ENCODE measurements around the gene MCCC2.
A peak's percentile ranks its signal among the peaks of the same experiment; 100 is the strongest.
"Not testable (repeated sequence)": the region's sequence is repeated elsewhere in the genome, so short reads cannot be mapped to it uniquely, and the experiment has no call there.

Gene MCCC2

DNA sequence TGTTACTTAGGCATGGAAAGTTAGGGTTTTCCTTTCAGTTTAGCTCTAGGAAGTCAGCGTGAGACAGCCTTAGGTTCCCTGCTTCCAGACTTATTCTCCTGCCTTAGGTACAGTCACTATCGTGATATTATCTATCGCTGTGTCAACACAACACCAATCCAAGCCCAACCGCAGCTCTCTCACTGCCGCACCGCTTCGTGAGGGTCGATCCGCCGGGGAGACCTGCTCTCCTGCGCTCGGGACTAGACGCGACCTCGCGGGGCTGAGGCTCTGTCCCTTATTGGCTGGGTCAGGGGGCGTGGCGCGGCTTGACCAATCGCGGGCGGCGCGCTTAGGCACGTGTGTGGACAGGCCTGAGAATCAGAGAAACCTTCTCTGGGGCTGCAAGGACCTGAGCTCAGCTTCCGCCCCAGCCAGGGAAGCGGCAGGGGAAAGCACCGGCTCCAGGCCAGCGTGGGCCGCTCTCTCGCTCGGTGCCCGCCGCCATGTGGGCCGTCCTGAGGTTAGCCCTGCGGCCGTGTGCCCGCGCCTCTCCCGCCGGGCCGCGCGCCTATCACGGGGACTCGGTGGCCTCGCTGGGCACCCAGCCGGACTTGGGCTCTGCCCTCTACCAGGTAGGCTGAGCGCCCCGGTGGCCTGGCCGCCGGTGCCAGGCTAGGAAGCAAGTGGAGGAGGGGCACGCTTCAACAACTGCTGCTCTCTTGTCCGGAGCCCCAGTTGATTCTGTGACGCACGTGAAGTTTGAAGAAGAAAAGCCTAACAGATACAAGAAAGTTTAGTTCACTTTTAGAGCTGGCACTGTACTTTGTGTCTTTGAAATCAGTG, at the start of gene MCCC2:
Gene MCCC2, plus strand, starts transcription at position 400 of the 825 bp plus-strand sequence. Its CDS starts 86 bp downstream, at position 486.
- DNase-seq: peak; percentile 99

DNA sequence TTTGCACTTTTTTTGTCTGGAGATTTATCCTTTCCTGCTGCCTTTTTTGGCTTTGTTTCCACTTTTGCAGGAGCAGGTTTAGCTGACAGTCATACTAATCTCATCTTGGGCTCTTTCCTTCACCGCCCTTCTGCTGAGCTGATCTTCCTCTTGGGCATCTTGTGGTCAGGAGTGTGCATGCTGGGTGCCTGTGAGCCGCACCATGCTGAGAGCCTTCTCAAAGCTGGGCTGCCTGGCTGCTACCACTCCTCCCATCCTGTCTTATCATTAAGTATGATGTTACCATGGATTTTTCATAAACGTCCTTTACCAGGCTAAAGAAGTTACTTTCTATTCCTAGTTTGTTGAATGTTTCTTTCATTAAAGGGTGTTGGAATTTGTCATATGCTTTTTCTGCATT, 49.5 kb upstream of the MCCC2 start:
- DNase-seq: no peak

DNA sequence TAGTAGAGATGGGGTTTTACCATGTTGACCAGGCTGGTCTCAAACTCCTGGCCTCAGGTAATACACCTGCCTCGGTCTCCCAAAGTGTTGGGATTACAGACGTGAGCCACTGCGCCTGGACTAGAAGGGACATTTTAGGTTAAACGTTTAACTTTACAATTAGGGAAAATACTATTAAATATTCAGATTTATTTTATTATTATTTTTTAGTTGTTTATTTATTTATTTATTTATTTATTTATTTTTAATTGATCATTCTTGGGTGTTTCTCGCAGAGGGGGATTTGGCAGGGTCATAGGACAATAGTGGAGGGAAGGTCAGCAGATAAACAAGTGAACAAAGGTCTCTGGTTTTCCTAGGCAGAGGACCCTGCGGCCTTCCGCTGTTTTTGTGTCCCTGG, 36.3 kb upstream of the MCCC2 start:
- DNase-seq: not testable (repeated sequence)

DNA sequence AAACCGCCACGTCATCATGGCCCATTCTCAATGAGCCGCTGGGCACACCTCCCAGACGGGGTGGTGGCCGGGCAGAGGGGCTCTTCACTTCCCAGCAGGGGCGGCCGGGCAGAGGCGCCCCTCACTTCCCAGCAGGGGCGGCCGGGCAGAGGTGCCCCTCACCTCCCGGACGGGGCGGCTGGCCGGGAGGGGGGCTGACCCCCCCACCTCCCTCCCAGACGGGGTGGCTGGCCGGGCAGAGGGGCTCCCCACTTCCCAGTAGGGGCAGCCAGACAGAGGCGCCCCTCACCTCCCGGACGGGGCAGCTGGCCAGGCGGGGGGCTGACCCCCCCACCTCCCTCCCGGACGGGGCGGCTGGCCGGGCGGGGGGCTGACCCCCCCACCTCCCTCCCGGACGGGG, 35.6 kb upstream of the MCCC2 start:
- not testable (repeated sequence) for DNase-seq

DNA sequence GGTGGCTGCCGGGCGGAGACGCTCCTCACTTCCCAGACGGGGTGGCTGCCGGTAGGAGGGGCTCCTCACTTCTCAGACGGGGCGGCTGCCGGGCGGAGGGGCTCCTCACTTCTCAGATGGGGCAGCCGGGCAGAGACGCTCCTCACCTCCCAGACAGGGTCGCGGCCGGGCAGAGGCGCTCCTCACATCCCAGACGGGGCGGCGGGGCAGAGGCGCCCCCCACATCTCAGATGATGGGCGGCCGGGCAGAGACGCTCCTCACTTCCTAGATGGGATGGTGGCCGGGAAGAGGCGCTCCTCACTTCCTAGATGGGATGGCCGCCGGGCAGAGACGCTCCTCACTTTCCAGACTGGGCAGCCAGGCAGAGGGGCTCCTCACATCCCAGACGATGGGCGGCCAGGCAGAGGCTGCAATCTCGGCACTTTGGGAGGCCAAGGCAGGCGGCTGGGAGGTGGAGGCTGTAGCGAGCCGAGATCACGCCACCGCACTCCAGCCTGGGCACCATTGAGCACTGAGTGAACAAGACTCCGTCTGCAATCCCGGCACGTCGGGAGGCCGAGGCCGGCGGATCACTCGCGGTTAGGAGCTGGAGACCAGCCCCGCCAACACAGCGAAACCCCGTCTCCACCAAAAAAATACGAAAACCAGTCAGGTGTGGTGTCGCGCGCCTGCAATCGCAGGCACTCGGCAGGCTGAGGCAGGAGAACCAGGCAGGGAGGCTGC, 35.0 kb upstream of the MCCC2 start:
- not testable (repeated sequence) for DNase-seq

DNA sequence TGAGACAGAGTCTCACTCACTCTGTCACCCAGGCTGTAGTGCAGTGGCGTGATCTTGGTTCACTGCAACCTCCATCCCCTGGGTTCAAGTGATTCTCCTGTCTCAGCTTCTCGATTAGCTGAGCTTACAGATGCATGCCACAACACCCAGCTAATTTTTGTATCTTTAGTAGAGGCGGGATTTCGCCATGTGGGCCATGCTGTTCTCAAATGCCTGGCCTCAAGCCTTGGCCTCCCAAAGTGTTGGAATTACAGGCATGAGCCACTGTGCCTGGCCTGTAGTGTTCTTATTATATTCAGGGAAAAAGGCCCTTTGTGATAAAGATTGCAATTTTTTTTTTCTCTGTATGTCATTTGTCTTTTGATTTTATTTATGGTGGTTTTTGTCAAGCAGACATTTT, 24.0 kb upstream of the MCCC2 start:
- no peak for DNase-seq

DNA sequence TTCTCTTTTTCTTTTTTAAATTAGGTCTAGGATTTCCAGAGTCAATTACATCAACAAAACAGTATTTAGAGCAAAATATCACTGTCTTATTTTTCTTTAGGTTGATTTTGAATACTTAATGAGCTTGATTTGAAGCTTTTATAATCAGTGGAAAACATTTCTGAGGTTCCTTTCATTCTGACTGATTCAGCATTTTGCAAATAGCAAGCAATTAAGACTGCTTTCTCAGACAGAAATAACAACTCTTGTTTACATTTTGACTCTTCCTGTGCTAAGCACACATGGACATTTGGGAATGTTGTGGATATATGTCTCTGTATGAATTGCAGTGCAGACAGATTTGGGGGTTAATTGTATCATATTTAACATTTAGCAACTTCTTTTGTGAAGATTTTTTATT, 22.2 kb upstream of the MCCC2 start:
- no peak for DNase-seq

DNA sequence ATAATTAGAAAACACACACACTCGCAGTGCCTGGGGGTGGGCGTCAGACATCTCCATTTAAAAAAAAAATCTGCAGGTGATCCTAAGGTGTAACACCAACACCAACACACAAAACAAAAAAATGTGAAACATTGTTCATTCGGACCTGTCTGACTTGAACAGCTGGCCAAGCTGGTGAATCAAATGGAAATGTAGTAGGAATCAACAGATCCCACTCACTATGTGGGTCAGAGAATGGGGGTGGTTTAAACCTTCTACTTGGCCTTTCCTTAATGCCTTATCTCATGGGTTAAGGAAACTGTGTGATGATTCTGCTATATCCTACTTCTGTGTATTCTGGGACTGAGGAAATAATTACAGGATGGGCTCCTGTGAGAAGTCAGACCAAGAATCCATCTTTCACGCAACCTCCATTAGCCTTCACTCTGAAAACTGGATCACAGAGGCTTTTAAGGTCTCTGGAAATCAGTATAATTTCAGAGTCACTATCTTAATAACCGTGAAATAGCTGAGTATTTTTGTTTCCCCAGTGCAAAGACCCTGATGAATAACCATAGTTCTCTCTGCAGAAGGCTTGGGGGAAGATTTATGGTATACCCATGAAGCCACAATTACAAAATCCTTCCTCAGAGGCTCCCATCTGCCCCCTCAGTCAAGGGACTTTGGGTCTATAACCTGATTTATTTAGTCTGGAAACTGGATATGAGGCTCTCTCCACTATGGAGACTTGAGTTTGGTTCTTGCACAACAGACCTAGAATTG, 17.2 kb upstream of the MCCC2 start:
- DNase-seq: no peak

DNA sequence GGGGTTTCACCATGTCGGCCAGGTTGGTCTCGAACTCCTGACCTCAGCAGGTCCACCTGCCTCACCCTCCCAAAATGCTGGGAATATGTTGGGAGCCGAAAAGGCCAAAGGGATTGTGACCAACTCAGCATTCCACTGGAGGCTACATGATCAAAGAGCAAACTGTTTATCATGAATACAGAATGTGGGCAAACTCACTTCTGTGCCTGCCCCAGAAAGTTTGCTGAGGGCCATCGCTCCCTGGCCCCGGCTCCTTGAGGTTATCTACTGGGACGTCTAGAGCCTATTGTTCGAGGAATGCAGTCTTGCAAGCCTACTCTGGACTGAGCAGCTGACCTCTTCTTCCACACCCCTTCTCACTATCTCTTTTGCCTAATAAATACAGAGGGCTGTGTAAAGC, 15.3 kb upstream of the MCCC2 start:
- DNase-seq: not testable (repeated sequence)

DNA sequence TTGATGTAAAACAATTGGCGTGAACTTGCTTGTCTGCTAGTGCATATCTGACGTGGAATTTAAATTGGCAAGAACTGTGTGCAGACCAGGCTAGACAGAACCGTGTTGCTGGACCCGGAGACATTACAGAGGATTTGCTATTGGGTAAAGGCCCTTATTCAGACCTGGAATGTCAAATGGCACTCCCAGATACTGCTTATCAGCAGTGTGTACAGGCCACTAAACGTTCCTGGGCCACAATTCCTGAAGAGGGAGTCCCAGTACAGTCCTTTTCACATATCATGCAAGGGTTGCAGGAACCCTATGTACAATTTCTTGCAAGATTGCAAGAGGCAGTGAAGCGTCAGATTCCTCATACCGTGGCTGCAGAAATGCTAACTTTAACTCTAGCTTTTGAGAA, 13.5 kb upstream of the MCCC2 start:
- DNase-seq: no peak

DNA sequence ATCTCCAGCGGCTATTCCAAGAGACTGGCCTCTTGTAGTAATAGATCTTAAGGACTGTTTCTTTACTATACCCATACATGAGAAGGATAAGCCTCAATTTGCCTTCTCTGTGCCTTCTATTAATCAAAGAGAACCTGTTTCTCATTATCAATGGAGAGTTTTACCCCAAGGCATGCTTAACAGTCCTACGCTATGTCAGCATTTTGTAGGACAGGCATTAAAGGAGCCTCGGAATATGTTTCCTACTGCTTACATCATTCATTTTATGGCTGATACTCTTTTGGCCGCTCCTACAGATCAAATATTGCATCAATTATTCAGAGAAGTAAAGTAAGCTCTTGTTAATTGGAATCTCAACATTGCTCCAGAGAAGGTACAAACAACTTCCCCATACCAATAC, 11.6 kb upstream of the MCCC2 start:
- not testable (repeated sequence) for DNase-seq

DNA sequence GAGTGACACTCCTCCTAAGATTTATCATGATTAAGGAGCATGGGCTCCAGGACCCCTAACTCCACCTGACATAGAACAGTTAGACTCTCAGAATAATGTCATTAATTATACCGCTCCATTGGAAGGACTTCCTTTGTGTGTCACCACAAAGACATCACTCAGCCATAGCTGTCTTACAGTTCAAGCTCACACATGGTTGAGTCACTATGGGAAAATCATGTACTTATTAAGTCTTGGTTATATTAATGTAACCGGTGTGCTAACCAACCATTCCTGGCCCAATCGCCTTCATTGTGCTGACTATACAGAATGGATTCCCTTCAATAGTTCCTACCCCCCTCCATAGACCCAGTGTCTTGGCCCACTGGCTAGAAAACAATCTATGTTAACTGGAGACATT, 10.9 kb upstream of the MCCC2 start:
- no peak for DNase-seq

DNA sequence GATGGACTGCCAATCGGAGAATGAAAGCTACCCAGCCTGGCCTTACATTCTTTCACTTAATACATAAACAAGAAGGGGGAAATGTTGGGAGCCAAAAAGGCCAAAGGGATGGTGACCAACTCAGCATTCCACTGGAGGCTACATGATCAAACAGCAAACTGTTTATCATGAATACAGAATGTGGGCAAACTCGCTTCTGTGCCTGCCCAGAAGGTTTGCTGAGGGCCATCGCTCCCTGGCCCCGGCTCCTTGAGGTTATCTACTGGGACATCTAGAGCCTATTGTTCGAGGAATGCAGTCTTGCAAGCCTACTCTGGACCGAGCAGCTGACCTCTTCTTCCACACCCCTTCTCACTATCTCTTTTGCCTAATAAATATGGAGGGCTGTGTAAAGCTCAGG, 9.3 kb upstream of the MCCC2 start:
- DNase-seq: not testable (repeated sequence)

DNA sequence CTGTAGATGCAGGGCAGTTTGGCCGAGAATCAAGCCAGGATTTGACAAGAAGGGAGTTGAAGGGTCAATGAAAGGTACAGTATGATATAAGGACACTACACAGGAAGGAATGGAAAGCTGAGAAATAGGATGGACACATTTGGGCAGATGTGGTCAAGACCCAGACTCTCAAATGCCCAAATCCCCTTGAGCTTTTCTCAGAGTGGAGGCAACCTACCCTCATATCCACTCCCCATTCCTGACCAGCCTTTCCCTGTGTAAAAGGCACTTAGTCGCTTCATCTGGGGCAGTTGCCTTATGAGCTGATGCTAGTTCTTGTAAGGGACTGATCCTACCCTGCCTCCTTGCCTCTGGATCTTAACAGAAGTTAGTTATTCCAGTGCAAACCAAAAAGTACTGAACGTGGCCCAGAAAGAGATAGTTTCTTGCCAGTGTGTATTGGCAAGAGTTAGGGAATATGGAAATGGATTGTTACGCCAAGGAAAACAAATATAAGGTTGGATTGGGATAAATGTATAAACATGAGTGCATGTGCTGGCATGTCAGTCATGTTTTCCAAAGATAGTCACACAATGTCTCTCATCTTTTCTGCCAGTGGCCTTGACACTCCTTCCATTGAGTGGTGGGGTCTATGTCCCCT, 4.1 kb upstream of the MCCC2 start:
- DNase-seq: no peak

DNA sequence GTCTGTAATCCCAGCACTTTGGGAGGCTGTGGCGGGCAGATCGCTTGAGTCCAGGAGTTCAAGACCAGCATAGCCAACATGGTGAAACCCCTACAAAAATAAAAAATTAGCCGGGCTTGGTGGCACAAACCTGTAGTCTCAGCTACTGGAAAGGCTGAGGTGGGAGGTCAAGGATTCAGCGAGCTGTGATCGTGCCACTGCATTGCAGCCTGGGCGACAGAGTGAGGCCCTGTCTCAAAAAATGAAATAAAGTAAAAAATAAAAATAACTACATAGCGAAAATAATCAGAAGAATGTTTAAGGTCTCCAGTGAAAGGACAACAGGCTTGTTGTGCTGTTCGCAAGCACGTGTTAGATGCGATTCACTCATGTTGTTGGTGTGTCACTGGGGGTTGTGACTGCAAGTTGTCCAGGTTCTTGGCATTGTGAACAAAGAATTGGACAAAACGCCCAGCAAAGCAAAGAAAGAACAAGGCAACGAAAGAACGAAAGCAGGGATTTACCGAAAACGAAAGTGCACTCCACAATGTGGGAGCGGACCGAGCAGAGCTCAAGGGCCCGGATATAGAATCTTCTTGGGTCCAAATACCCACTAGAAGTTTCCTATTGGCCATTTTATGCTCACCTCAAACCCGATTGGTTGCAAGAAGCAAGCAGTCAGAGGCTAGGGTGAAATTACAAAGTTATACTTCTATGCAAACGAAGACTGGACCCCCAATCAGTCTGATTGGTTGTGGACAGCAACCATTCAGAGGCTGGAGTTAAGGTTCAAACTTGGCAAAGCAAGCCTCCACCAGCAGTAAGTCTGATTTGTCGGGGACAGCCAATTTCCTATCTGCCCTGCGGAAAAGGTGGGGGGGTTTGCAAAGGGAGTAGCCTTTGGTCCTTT, 844 bp upstream of the MCCC2 start:
- DNase-seq: no peak

DNA sequence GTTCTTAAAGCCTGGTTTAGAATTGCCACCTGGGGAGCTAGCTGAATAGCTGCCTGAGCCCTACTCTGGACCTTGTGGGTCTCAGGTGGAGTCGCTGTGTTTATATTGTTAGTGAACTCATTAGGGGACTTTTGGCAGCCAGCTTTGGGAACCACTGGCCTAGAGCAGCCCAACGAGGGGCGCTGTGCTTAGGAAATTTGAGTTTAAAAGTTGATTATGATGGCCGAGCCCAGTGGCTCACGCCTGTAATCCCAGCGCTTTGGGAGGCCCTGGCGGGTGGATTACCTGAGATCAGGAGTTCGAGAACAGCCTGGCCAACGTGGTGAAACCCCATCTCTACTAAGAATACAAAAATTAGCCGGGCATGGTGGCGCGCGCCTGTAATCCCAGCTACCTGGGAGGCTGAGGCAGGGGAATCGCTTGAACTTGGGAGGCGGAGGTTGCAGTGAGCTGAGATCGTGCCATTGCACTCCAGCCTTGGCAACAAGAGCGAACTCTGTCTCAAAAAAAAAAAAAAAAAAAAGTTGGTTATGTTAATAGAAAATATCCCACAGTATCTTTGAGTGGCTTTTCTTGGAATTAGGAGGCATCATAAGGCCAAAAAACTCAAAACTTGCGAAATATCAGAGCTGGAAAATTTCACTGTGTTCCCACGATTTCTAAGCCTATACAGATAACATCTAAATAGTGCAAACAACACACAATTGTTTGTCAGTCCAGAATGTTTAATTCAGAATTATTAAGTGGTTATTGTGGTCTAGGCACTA, 809 bp downstream of the MCCC2 start:
- peak; percentile 71 for DNase-seq

DNA sequence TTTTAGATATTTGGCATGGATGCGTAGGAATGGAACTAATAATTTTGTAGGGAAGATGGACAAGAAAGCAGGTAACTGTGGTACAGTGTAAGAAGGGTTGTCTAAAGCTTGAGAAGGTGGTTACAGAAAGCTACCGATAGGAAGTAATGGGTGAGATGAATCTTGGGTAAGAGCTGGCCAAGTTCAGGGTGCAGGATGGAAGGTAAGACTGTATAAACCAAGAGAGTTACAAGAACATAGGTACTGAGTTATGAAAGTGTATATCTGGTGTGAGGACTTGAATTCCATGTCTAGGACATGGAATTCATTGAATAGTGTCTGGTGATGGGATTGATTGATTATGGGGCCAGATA, 1.4 kb downstream of the MCCC2 start:
- DNase-seq: no peak

DNA sequence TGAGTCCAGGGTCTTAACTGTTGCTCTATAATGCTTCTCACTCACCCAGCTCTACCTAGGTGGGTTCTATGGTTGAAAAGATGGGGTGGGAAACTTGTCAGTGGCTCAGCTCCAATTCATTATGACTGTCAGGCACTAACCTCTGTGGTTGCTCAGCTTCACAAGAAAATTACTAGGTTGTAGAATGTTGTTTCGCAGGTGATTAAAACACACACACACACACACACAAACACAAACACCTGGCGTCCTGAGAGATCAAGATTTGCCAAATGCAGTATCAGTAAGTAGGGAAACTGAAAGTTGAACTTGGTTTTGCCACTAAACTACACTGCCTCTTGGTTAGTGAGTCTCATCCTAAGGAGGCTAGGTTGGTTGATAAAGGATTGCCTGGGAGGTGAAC, 2.8 kb downstream of the MCCC2 start:
- DNase-seq: peak; percentile 27

DNA sequence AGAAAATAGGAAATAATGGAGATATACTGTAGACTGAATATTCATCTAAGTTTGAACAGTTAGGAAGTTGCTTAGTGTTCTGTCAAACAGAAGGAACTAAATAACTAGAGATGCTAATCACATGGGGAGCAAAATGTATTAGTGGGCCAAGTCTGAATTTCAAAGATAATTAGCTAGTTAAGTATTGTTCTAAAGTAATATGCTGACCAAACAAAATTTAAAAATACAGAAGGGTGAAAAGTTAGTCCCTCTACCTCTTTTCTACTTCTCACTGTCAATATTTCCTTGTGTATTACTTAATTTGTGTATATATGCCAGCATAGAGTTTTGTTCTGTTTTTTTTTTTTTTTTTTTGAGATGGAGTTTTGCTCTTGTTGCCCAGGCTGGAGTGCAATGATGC, 4.0 kb downstream of the MCCC2 start:
- DNase-seq: no peak

DNA sequence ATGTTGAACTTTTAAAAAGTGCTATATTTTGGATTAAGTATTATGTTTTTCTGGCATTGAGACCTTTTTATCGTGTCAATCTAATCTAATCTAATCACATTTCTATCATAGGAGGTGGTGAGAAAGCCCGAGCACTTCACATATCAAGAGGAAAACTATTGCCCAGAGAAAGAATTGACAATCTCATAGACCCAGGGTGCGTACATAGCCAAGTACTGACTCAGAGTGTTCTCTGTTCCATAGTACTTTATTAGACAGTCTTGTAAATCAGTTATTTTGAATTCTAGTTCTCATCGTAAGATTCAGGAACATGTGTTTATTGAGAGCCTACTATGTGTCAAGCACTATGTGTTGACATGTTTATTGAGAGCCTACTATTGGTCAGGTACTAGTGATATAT, 9.0 kb downstream of the MCCC2 start:
- no peak for DNase-seq

DNA sequence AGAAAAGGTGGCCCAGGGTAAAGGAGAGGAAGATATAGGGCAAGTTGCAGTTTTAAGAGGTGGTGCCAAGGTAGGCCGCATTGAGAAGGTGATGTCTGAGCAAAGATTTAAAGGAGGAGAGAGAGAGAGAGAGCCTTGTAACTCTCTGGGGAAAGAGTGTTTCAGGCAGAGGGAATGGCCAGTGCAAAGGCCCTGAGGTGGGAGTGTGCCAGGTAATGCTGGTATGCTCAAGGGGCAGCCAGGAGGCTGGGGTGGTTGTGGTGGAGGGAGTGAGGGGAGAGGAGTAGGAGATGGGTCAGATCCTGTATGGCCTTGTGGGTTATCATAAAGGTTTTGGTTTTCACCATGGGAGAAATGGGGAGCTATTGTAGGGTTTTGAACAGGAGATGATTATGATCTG, 9.9 kb downstream of the MCCC2 start:
- DNase-seq: no peak

Data from NCI-H69 (cell line).